HG02571 (cell line): Measurements from ENCODE around the gene TNFRSF13B.
"Not testable (repeated sequence)": the region's sequence is repeated elsewhere in the genome, so short reads cannot be mapped to it uniquely, and the experiment has no call there.

ENCODE experiments used
- ATAC-seq: cut with Tn5 transposase; IDR thresholded peaks from one replicate; pipeline ENCODE4 v1.9.1; 2021; ENCODE audit warnings: mild to moderate bottlenecking, moderate library complexity; ENCODE audit not compliant: unreplicated experiment

Gene TNFRSF13B

GRCh38 chr17:16927641-16928321, 44.1 kb downstream of the TNFRSF13B start:
- ATAC-seq: no peak

DNA sequence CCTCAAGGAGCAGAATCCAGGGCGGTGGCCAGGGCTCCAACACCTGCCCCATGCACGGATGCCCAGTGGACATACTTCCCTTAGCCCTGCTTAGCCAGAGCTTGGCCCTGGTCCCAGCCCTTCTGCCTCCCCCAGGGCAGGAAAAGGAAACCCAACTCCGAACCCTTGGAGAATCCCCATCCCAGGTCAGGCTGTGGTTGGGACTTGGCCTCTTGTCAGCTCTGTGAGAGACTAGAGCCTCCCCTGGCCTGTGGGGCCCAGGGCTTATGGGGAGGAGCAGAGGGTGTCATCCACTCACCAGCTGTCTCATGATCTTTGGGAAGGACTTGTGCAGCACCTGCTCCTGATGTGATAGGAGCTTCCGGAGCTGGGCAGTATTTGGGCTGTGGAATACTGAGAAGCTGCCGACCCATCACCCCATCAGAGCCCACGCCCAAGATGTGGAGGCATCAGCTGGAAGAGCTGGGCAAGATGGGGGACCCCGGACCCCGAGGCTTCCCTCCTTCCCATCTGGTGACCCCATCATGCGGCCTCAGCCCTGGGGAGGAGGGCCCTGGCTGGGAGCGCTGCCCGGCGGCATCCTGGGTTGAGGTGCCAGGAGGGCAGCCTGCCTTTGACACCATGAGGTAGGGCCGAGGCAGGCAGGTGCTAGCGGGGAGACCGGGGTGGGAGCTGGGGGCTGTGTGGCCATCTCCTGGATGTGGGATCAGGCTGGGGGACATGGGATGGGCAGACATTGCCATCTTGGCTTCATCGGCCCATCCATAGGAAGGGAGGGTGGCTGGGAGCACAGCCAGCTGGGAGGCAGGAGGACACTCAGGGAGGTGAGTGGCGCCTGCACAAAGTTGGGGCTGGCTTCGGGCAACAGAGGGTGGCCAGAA, 45.1 kb downstream of the TNFRSF13B start:
- no peak for ATAC-seq

DNA sequence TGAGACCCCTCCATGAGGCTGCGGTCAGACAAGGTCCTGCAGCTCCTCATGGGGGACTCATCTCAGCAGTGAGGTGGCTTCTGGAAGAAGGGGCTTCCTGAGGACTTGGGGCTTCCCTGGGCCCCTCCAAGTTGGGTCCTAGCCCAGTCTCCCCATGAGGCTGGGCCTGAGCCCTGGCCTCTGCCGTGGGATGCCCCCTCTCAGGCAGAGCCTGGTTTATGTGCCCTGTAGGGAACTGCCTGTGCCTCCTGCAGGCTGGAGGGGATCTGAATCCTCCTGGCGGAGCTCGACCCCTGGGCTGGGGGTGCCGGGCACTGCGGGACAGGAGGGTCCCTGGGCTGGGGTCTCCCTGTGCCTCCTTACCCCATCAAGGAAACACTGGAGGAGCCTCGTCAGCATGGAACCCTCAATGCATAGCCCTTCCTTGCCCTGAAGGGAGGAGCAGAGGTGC, 45.8 kb downstream of the TNFRSF13B start:
- ATAC-seq: no peak

- no peak for ATAC-seq
These were observed 46.4 kb downstream of the TNFRSF13B start for GRCh38 chr17:16925461-16926060.

GRCh38 chr17:16924696-16925440, 47.0 kb downstream of the TNFRSF13B start:
- ATAC-seq: no peak

- no peak for ATAC-seq
These were observed 47.8 kb downstream of the TNFRSF13B start for GRCh38 chr17:16923904-16924695.

GRCh38 chr17:16923097-16923903, 48.6 kb downstream of the TNFRSF13B start:
- no peak for ATAC-seq

DNA sequence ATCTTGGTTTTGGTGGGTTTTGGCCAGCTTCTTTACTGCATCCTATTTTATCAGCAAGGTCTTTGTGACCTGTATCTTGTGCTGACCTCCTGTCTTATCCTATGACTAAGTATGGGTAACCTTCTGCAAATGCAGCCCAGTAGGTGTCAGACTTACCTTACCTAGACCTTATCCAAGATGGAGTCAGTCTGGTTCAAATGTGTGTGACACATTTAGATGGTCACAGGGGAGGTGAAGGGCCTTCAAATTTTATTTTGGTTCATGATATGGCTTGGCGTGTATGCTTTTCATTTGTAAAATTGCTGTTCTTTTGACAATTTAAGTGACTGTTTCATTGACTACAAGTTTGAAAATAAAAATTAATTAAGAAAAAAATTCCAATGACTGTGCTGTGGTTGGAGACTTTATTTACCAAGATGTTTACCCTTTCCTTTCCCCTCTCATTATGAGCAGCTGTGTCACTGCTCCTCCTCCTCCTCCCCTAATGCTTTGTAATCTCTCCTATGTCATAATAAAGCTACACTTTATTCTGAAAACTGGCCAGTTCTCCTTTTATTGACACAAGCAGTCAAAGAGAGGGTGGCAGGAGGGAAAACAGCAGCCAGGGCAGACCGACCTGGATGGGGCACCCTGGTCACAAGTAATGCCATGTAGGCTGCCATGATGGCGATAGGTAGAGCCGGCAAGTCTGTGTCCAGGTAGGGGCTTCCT, 49.4 kb downstream of the TNFRSF13B start:
- ATAC-seq: no peak

DNA sequence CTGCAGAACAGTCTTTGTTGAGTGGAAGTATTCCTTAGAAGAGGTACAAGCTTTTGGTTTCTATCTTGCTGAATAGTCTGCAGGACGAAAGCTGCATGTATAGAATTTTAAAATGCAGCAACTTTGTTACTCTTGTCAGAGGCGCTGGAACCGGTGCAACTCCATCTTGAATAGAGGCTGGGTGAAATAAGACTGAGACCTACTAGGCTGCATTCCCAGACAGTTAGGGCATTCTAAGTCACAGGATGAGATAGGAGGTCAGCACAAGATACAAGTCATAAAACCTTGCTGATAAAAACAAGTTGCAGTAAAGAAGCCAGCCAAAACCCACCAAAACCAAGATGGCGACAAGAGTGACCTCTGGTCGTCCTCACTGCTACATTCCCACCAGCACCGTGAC, 50.5 kb downstream of the TNFRSF13B start:
- ATAC-seq: not testable (repeated sequence)

DNA sequence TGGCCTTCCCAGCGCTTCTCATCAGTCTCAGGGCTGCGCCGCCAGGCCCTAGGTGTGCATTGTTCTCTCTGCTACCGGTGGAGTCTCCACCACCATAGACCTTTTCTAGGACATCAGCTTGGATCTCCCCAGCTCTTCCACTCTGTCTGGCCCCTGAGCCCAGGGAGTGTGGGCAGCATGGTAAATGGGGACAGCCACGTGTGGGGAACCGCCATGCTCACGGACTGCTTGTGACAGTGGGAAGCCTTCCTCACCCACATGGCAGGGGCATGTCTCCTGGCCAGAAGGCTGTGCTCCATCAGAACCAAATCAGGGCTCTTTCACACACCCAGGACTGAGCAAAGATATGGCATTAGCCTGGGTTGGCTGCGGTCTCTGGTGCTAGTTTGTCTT, 51.3 kb downstream of the TNFRSF13B start:
- no peak for ATAC-seq

GRCh38 chr17:16919663-16920627, 52.0 kb downstream of the TNFRSF13B start:
- ATAC-seq: no peak

- ATAC-seq: no peak
These were observed 53.5 kb downstream of the TNFRSF13B start for GRCh38 chr17:16918443-16918842.

GRCh38 chr17:16917671-16918394, 54.1 kb downstream of the TNFRSF13B start:
- no peak for ATAC-seq

DNA sequence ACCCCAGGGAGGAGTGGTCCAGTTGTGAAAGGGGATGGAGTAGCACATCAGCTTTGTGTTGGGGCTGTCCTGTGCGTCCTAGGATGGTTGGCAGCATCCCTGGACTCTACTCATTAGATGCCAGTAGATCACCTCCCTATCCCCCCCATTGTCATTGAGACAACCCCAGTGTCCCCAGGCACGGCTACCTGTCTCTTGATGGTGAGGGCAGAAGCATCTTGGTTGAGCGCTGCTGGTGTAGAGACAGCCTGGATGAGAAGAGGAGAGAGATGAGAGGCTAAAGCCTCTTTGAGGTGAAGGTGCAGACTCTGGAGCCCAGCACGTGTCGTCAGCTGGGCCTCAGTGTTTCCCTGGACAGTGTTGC, 55.4 kb downstream of the TNFRSF13B start:
- ATAC-seq: no peak

DNA sequence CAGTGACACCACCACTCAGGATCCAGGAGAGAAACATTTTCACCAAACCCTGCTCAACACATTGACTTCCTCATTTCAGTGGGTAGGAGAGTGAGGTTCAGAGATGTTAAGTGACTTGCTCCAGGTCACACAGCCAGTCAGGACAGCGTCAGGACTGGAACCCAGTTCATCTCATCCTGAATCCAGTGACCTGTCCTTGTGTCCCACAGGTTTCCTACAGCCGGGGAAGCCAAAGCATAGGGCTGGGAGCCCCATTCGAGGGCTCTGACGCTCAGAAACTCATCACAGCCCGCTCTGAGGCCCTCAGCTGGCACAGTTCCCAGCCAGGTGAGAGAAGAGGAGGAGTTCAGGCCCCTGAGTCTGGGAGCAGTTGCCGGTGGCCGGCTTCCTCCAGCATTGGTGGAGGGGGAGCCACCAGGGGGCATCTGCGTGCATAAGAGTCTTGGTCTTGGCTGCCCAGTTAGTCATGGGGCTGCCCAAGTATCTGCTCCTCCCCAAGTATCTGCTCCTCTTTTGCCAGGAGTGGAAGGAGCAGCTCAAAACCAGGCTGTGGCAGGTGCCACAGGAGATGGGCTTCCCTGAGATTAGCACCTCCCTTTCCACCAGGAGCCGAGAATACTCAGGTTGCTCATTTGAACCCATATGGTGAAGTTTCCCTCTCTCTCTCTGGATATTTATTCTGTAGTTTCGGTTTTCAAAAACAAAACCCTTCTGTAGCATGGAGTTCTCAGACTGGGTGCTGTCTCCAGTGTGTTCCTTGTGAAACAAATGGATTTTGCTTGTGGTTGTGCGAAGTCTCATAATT, 56.0 kb downstream of the TNFRSF13B start:
- ATAC-seq: no peak

- ATAC-seq: no peak
These were observed 58.5 kb downstream of the TNFRSF13B start for GRCh38 chr17:16913463-16913862.
